ENCODE data around the gene ENPP1.

The ENPP1 gene

DNA sequence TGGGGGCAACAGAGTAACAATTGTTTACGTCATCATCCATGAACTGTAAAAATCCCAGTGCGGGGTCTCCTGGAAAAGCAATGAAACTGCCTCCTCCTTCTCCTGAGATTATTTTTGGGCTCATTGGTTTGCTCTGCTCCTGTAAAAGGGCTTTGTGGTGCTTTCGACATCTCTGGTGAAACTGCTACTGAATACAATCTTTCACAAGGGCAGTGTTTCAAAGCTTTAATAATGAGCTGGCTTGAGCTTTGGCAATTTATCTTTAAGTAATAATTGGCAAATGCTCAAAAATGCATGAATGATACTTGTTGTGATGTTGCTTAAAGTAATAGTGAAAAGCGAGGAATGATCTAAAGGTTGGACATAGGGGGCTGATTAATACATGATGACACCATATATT is 43.5 kb upstream of the ENPP1 start:
- DNase-seq (ENCODE audit: low read depth, low spot score), result no peak
- no peak for TF ChIP-seq CTCF (IDR thresholded peaks at IDR 0.05; ENCODE audit: insufficient read depth, low read length, missing control alignments)
- CTCF ChIA-PET, result interaction anchor here (1.3 kb wide), 1 partner anchor 24 kb away, joined by 3 read pairs; no protein-coding TSS in a partner anchor
- no peak overlapping the region for H3K4me3 ChIP-seq (ENCODE audit: low read depth, low read length)
- POLR2A ChIA-PET, result no interaction called here

GRCh38 chr6:131765081-131765803 is 42.6 kb upstream of the ENPP1 start:
- no peak overlapping the region for H3K4me3 ChIP-seq (ENCODE audit: low read depth, low read length)
- no peak for TF ChIP-seq CTCF (IDR thresholded peaks at IDR 0.05; ENCODE audit: insufficient read depth, low read length, missing control alignments)
- ChIA-PET POLR2A (no interaction called here), CTCF (interaction anchor here (1.3 kb wide), 1 partner anchor 23 kb away, joined by 3 read pairs; no protein-coding TSS in a partner anchor)
- no peak for DNase-seq (ENCODE audit: low read depth, low spot score)

- DNase-seq (ENCODE audit: low read depth, low spot score), result no peak
- CTCF ChIA-PET, result interaction anchor here (1.3 kb wide), 1 partner anchor 23 kb away, joined by 3 read pairs; no protein-coding TSS in a partner anchor
- H3K4me3 ChIP-seq (ENCODE audit: low read depth, low read length), result no peak overlapping the region
- POLR2A ChIA-PET, result no interaction called here
- no peak for TF ChIP-seq CTCF (IDR thresholded peaks at IDR 0.05; ENCODE audit: insufficient read depth, low read length, missing control alignments)
Observed at GRCh38 chr6:131765804-131766135, 42.0 kb upstream of the ENPP1 start.

GRCh38 chr6:131766631-131767030 is 41.2 kb upstream of the ENPP1 start:
- DNase-seq (ENCODE audit: low read depth, low spot score), result no peak
- no peak for TF ChIP-seq CTCF (IDR thresholded peaks at IDR 0.05; ENCODE audit: insufficient read depth, low read length, missing control alignments)
- CTCF ChIA-PET, result interaction anchor here (0.6 to 1.1 kb wide), 3 partner anchors 18 to 149 kb away, joined by 3 read pairs; no protein-coding TSS in a partner anchor
- POLR2A ChIA-PET, result no interaction called here
- H3K4me3 ChIP-seq (ENCODE audit: low read depth, low read length), result no peak overlapping the region

DNA sequence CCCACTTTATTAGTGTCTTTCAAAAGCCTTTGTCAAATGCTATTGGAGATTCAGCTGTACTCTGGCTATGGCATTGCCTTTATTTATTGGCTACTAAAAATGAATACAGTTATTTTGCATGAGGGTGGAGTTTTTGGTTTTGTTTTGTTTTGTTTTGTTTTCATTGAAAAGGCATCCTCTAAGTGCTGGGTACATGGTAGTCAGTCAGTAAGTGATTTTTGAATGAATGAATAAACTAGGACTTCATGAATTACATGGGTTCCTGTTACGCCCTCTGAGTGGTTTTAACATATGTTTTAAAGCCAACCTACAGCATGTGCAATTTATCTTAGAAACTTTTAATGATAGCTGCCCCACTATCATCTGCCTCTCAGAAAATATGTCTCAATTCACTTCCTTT is 38.9 kb upstream of the ENPP1 start:
- CTCF ChIA-PET, result no interaction called here
- no peak for DNase-seq (ENCODE audit: low read depth, low spot score)
- POLR2A ChIA-PET, result no interaction called here
- no peak overlapping the region for H3K4me3 ChIP-seq (ENCODE audit: low read depth, low read length)
- no peak for TF ChIP-seq CTCF (IDR thresholded peaks at IDR 0.05; ENCODE audit: insufficient read depth, low read length, missing control alignments)

DNA sequence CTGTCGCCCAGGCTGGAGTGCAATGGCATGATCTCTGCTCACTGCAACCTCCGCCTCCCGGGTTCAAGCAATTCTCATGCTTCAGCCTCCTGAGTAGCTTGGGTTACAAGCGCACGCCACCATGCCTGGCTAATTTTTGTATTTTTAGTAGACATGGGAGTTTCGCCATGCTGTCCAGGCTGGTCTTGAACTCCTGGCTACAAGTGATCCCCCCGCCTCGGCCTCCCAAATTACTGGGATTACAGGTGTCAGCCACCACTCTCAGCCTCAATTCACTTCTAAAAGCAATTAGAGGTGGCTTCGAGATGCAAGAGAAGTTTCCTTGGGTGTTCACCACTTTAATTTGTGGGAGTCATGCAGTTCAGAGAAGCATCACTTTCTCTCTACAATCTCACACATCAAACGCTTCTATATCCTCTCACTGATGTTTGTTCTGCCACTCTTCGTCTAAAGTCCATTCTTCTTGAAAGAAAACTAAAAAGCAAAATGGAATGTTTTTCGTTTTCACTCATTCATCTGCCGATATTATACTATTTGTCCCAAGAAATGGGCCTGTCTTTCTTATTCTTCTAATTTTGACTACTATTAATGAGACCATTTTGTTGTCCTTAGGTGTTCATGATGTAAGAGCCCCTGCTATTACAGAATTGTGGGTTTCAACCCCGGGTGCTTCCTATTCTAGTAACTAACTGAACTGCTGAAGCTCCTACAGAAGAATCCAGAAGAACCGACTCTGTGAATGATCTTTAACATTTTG is 38.3 kb upstream of the ENPP1 start:
- ChIA-PET CTCF (no interaction called here), POLR2A (no interaction called here)
- no peak for TF ChIP-seq CTCF (IDR thresholded peaks at IDR 0.05; ENCODE audit: insufficient read depth, low read length, missing control alignments)
- no peak for DNase-seq (ENCODE audit: low read depth, low spot score)
- H3K4me3 ChIP-seq (ENCODE audit: low read depth, low read length), result no peak overlapping the region
